Thyroid gland (tissue), 4 donors: ENCODE data around the gene ATF3. TPM values are rescaled to one million over a fixed set of nuclear protein-coding genes. Genes with fewer than 3 reads are reported as not detected.

Source experiments
- DNase-seq, 2 donors: peaks; one replicate each; pipeline ENCODE4 v3.0.0-alpha.2; 2019
- H3K27ac ChIP-seq, 3 donors: fragments of 200-600 bp; sonication (generic); 1 replicate in 2 of 3; 2 replicates in 1 of 3; pipeline ENCODE4 v1.5.1; 2016 to 2019; ENCODE audit warnings: mild to moderate bottlenecking in 1 of 3, moderate library complexity in 1 of 3
- H3K27me3 ChIP-seq: fragments of 200-600 bp; sonication (generic); one replicate; pipeline ENCODE4 v1.5.1; 2019
- H3K36me3 ChIP-seq, 2 donors: fragments of 200-600 bp; sonication (generic); one replicate each; pipeline ENCODE4 v1.5.1; 2016 to 2019
- H3K4me1 ChIP-seq, 2 donors: fragments of 200-600 bp; sonication (generic); one replicate each; pipeline ENCODE4 v1.5.1; 2017 to 2019
- H3K4me3 ChIP-seq, 3 donors: fragments of 200-600 bp; sonication (generic); replicated peaks in 1 of 3; 1 replicate in 2 of 3; 2 replicates in 1 of 3; pipeline ENCODE4 v1.5.1; 2016; ENCODE audit warnings: mild to moderate bottlenecking in 1 of 3
- H3K9me3 ChIP-seq: fragments of 200-600 bp; sonication (generic); one replicate; pipeline ENCODE4 v1.5.1; 2017
- POLR2A ChIP-seq, 2 donors: fragments of 450-650 bp; IDR thresholded peaks; one replicate each; pipeline ENCODE4 v1.6.1; 2017; ENCODE audit warnings: antibody characterized with exemption in 2 of 2, mild to moderate bottlenecking in 2 of 2, moderate library complexity in 1 of 2
- WGBS, 2 donors: methylation state at CpG; one replicate each; pipeline ENCODE4 v1.1.5; 2017; 5-methylcytosine and 5-hydroxymethylcytosine counted together
- intact Hi-C: fragments of 100-400 bp; cut with DNase I; formaldehyde crosslinking; loops from one replicate; pipeline ENCODE4 v1.15.1; 2023
- total RNA-seq, 4 donors: library from RNA; depleted of rRNA; stranded (reverse); fragments of >200 nt; gene quantifications; one replicate each; pipeline ENCODE4 v1.2.3, GENCODE V29; 2016
- TF ChIP-seq, protein P1 (sequence below), 6 experiments: fragments of 200-600 bp in 3 of 6; fragments of 450-650 bp in 3 of 6; sonication (generic) in 3 of 6; IDR thresholded peaks; one replicate each; pipeline ENCODE4 v1.5.1; 2016 to 2019; ENCODE audit warnings: antibody characterized with exemption in 6 of 6, mild to moderate bottlenecking in 2 of 6, inconsistent platforms in 1 of 6, moderate library complexity in 1 of 6

Gene ATF3
- total RNA-seq, 4 donors from 2014 or later: 9.2 to 21.2 (median 14.7) TPM

DNA sequence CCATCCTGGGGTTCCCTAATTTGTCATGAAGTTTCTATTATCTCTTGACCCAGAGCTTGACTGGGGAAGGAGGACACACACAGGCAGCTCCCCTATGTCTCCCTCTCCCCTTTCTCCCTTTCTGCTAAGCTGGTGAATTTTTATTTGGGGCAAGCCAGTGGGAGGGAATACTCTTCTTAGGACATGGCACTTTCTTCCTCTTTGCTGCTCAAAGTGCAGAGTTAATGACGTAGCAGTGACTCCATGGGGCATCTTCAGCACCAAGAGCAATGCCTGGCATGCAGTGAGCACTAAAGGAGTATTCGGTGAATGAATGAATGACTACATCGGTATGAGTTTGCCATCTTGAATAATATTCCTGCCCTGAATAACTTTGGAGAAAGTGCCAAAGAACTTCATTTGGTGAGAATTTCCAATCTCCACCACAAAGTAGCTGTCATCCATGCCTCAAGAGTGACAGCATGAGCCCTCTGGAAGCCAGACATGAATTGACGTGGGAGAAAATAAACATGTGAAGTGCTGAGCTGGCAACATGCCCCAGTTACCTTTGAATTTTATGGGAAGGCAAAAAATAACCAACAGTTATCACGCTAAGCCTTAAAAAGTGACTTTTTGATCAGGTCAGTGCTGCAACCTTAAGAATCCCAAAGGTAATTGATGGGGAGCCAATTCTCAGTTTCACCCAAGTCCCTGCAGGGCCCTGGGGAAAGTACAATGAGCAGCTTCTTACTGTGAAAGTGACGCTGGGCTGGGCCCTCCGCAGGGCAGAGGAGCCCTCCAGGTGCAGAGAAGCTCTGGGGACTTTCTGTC lies 22.1 kb upstream of the ATF3 start:
- Histone ChIP-seq H3K9me3 (no peaks in the 10 kb centered on the region), H3K27ac (no peak overlapping the region), H3K27me3 (no peaks in the 10 kb centered on the region), H3K4me3 (no peak overlapping the region), H3K36me3 (no peaks in the 10 kb centered on the region), H3K4me1 (no peaks in the 10 kb centered on the region)
- TF ChIP-seq, protein P1, sequence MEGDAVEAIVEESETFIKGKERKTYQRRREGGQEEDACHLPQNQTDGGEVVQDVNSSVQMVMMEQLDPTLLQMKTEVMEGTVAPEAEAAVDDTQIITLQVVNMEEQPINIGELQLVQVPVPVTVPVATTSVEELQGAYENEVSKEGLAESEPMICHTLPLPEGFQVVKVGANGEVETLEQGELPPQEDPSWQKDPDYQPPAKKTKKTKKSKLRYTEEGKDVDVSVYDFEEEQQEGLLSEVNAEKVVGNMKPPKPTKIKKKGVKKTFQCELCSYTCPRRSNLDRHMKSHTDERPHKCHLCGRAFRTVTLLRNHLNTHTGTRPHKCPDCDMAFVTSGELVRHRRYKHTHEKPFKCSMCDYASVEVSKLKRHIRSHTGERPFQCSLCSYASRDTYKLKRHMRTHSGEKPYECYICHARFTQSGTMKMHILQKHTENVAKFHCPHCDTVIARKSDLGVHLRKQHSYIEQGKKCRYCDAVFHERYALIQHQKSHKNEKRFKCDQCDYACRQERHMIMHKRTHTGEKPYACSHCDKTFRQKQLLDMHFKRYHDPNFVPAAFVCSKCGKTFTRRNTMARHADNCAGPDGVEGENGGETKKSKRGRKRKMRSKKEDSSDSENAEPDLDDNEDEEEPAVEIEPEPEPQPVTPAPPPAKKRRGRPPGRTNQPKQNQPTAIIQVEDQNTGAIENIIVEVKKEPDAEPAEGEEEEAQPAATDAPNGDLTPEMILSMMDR (IDR thresholded peaks at IDR 0.05): no peak
- no peak for TF ChIP-seq POLR2A (IDR thresholded peaks at IDR 0.05)
- no peak for DNase-seq
- intact Hi-C loops: no loop called here
- WGBS, 2 donors: 80% methylated on average over 7 of the region's 7 CpGs

DNA sequence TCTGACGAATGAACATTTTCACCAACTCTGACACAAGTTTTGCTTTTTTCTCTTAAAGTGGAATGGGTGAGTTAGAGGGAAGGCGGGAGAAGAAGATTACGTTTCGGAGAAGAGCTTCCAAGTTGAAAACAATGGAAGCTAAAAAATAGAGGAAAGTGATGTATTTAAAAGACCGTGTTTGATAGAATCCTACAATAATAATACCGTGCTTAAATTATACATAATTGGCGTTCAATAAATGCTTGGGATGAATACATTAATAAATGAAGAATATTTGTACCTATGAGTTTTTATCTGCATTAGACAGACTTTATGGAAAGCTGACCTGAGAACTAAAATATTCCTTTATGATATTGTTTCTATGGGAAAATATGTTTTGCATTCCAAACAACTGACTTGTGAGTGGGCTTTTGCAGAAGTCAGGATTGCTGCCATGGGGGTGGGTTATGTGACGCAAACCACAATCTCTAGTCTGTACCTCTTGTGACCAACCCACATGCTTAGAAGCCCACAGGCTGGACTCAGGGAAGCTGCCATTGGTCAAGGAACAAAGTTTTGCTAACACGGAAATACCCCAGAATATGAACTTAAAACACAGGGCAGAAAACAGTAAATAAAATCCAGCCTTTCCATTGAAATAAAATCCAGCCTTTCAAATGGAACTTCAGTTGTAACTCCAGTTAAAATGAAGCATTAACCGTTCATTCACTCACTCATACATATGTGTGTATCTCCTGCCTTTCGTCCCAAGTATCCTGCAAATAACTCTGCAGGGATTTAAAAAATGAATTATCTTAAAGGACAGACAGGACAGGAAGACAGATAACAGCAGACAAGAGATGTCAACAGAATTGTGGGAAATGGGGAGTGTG lies 21.3 kb upstream of the ATF3 start:
- Histone ChIP-seq H3K36me3 (no peaks in the 10 kb centered on the region), H3K4me1 (no peaks in the 10 kb centered on the region), H3K27me3 (no peaks in the 10 kb centered on the region), H3K27ac (no peak overlapping the region), H3K4me3 (no peak overlapping the region), H3K9me3 (no peaks in the 10 kb centered on the region)
- 78 to 84% methylated on average over 11 of the region's 11 CpGs for WGBS, 2 donors
- DNase-seq: no peak
- TF ChIP-seq, protein P1 (IDR thresholded peaks at IDR 0.05): no peak
- TF ChIP-seq POLR2A (IDR thresholded peaks at IDR 0.05): no peak
- intact Hi-C loops: no loop called here

DNA sequence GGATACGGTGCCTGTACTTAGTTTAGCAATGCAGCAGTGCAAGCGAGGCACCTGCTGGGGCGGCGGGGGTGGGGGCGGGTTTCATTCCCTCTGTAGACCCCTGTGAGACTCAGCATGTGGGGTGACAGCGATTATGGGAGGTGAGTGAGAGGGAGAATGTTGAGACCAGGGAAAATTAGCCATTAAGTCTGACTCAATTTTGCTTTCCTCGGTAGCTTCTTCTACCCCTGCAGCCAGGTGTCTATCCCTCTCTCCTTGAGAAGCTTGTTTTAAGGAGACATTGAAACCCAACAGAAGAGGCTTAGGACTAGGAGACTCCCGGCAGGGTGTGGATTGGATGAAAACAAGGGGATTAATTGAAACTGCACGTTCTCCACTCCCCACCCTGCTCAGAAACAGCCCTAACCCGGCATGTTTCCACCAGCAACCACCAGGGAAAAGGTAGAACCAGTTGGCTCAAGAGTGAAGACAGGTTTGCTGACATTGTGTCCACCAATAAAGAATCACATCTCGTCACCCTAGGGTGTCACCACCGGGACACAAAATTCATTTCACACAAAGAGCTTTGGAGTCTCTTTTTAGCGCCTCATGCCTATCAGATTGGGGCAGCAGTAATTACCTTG lies 20.6 kb upstream of the ATF3 start:
- Histone ChIP-seq H3K27ac (no peak overlapping the region), H3K27me3 (no peaks in the 10 kb centered on the region), H3K9me3 (no peaks in the 10 kb centered on the region), H3K4me3 (no peak overlapping the region), H3K36me3 (no peaks in the 10 kb centered on the region), H3K4me1 (no peaks in the 10 kb centered on the region)
- no peak for TF ChIP-seq POLR2A (IDR thresholded peaks at IDR 0.05)
- TF ChIP-seq, protein P1 (IDR thresholded peaks at IDR 0.05): no peak
- DNase-seq: no peak
- intact Hi-C loops: no loop called here
- WGBS, 2 donors: 46 to 49% methylated on average over 13 of the region's 13 CpGs

DNA sequence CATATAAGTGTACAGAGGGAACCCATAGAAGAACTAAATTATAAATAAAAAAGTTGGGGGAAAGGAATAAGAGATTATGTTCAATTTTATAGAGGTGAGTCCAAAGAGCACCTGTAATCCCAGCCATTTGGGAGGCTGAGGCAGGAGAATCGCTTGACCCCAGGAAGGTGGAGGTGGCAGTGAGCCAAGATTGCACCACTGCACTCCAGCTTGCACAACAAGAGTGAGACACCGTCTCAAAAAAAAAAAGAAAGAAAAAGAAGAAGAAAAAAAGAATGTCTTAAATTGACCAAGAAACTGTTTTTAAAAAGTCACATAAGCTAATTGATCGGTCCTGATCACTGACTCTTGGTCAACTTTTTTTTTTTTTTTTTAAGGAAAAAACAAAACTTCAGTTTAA lies 19.1 kb upstream of the ATF3 start:
- DNase-seq: no peak
- WGBS, 2 donors: 75 to 77% methylated on average over 3 of the region's 3 CpGs
- no peak overlapping the region for H3K4me3 ChIP-seq
- intact Hi-C loops: no loop called here
- TF ChIP-seq, protein P1 (IDR thresholded peaks at IDR 0.05): no peak
- TF ChIP-seq POLR2A (IDR thresholded peaks at IDR 0.05): no peak
- H3K27me3 ChIP-seq: no peaks in the 10 kb centered on the region
- no peaks in the 10 kb centered on the region for H3K4me1 ChIP-seq
- no peak overlapping the region for H3K27ac ChIP-seq
- no peaks in the 10 kb centered on the region for H3K9me3 ChIP-seq
- H3K36me3 ChIP-seq: no peaks in the 10 kb centered on the region
